Mesenteric fat pad (tissue), 1 donor: ENCODE data around the gene TMTC1. TPM values are rescaled to one million over a fixed set of nuclear protein-coding genes. Genes with fewer than 3 reads are reported as not detected.

Experiments
- DNase-seq: peaks from one replicate; pipeline ENCODE4 v3.0.0-alpha.2; 2020; ENCODE audit warnings: low spot score
- total RNA-seq: library from RNA; stranded (reverse); fragmentation: NEBNext Ultra II Directional; extraction: Animal tissue kit (Norgen Biotek cat#: 25700); gene quantifications from one replicate; pipeline ENCODE4 v1.2.1, GENCODE V29; 2021
- donor health status: DM: yes; HTN: yes; CAD: no.

Gene TMTC1
- total RNA-seq, 1 donor from 2014 or later: 107 TPM

- no peak for DNase-seq
Observed at GRCh38 chr12:29713729-29714128, 70.0 kb downstream of the TMTC1 start.

DNA sequence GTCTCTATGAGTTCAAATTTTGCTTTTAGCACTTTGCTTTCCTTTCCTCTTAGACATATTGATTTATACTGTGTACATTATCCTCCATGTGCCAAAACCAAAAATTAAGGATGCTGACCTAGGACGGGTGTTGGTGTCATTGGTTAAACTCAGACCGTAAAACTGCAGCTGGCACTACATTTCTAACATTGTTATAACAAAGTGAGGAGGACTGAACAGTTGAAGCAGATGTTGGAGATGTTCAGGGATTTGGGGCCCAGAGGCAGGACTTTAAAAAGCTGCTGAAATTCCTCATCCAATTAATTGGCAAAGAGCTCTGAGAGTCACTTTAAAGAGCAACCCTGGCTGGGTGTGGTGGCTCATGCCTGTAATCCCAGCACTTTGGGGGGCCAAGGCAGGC, 72.4 kb downstream of the TMTC1 start:
- DNase-seq: no peak

GRCh38 chr12:29710104-29710503, 73.6 kb downstream of the TMTC1 start:
- DNase-seq: no peak

- DNase-seq: no peak
Observed at GRCh38 chr12:29709496-29710040, 74.2 kb downstream of the TMTC1 start.

DNA sequence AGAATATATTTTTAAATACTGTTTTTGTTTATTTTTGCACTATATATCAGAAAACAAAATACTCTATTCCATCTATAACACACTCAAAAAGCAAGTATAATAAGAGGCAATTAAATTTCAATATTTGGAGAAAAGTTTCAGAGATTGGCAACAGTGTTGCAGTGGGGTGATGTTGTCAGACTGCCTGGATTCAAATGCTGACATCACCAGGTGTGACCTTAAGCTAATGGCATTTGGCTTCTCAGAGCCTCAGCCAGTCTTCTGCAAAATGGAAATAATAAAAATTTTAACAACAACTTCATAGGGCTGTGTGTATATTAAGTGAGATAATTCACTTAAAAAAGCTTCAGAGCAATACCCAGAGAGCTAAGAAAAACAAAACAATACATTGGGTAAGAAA, 74.7 kb downstream of the TMTC1 start:
- no peak for DNase-seq

GRCh38 chr12:29707846-29708245, 75.9 kb downstream of the TMTC1 start:
- no peak for DNase-seq

- DNase-seq: no peak
Observed at GRCh38 chr12:29706311-29706710, 77.4 kb downstream of the TMTC1 start.

DNA sequence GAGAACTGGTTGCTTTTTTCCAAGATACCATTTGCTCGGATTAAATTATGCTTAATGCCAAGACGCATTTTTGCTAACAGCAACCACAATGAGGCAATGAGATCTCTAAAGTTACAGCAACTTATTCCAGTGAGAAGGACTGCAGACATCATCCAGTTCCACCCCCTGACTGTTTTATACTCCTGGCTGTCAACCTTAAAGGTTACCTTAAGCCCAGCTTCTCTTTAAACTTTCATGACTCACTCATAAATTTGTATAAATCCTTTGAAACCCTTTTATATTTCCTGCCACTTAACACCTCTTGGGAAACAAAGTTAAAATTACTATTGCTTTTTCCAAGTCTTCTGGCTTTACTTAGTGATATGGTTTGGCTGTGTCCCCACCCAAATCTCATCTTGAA, 80.2 kb downstream of the TMTC1 start:
- DNase-seq: no peak

- no peak for DNase-seq
Observed at GRCh38 chr12:29702972-29703371, 80.8 kb downstream of the TMTC1 start.

DNA sequence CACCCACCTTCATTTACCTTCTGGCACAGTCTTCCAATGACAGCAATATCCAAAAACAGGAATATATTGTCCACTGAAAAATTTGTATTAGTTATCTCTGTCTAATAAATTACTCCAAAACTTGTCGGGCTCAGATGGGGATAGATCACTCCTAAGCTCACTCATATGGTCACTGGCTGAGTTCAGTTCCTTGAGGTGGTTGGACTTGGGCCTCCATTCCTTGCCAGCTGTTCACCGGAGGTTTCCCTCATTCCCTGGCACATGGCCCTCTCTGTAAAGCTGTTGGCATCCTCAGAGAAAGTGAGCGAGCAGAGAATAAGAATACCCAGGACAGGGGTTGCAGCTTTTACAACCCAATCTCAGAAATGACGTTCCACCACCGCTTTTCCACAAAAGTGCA, 81.5 kb downstream of the TMTC1 start:
- no peak for DNase-seq

DNA sequence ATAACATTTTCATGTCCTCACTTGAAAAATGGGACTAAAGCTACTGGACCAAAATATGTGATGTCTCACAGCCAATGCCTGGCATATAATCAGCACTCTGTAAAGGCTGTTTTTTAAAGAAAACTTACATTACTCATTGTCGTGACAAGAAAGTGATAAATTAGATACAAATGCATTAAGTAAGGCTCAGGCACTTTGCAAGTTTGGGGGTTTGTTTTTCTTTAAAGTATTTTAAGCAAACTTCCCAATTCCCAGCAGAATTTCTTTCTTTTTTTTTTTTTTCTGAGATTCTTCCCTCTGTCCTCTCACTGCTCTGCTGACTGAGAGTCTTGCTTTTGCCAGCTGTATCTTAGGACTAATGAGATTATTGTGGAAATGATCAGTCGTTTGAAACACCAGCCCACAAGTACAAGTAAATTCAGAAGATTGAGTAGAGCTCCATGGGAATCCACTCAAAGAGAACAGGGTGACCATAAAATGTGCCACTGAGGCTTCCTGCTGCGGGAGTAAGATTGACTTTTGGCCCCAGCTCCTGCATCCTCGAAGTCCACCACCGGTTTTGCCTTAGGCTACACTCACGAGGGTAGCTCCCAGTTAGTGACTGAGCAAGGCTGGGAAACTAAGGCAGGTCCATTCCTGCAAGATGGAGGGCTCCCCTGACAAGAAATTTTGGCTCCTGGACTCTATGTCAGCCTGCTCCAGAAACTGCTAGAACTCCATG, 82.8 kb downstream of the TMTC1 start:
- DNase-seq: no peak

DNA sequence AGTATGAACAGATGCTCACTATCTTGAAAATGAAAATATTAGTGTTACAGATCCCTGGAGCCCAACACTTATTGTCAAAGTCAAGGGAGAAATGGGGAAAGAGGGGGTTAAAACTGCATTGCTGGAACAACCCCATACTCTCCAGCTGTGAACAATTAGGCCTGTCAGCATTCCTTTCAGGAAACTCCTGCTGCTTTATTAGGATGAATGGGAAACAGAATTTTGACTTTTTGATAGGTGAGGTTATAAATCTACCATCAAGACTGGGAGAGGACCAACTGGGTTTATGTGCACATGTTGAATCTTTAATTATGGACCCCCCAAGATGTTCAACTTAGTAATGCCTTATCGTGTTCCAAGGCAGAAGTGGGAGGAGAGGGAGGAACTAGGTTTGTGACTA, 85.0 kb downstream of the TMTC1 start:
- DNase-seq: no peak

DNA sequence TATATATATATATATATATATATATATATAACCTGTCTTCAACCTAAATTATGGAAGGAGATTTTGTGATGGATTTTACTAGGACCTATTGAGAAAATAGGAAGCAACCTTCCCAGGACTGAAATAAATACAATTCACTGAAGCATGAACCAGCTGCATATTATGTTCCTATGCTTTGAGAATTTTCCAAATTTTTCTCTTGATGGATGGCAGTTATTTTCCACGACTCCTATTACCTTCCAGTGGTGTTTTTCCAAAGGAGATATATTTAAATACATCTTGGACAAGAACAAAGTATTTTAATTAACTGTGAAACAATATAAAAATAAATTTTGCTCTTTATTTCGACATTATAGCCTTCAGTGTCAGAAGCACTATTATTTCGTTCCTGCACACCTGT, 87.9 kb downstream of the TMTC1 start:
- DNase-seq: no peak

DNA sequence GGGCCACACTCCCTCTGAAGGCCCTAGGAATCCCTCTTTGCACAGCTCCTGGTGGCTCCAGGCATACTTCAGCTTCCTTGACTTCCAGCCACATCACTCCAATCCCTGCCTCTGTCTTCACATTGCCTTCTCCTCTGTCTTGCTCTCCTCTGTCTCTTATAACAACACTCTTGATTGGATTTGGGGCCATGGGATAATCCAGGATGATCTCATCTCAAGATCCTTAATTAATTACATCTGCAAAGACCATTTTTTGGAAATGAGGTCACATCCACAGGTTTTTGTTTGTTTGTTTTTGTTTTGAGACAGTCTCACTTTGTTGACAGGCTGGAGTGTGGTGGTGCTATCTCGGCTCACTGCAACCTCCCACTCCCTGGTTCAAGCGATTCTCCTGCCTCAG, 88.7 kb downstream of the TMTC1 start:
- no peak for DNase-seq

DNA sequence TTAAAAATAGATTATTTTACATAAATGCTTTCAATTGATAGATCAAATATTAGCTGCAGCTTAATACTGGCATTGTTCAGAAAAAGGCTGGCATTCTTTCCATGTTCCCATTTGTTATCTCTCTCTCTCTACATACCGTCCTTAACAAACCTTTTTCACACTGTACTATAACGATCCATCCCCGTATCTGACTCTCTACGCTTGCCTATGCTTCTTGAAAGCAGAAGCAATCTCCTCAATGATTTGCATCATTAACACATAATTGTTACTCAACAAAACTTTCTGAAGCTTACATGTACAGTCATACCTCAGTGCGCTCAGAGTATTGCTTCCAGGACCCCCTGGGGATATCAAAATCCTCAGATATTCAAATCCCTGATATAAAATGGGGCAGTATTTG, 89.7 kb downstream of the TMTC1 start:
- DNase-seq: no peak

DNA sequence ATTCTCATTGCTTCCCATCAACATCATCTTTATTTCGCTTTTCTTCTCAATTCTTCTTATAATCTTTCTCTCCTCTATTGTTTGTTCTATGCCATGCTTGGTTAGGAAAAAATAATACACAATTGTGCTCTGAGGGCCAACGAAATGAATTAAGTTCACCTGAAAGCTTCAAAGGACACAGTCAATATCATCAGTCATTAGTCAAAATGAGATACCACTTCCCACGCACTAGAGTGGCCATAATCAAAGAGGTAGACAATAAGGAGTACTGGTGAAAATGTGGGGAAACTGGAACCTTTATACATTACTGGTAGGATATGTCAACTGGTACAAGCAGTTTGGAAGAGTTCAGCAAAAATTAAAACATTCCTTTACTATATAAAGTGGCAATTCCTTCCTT, 91.5 kb downstream of the TMTC1 start:
- no peak for DNase-seq

DNA sequence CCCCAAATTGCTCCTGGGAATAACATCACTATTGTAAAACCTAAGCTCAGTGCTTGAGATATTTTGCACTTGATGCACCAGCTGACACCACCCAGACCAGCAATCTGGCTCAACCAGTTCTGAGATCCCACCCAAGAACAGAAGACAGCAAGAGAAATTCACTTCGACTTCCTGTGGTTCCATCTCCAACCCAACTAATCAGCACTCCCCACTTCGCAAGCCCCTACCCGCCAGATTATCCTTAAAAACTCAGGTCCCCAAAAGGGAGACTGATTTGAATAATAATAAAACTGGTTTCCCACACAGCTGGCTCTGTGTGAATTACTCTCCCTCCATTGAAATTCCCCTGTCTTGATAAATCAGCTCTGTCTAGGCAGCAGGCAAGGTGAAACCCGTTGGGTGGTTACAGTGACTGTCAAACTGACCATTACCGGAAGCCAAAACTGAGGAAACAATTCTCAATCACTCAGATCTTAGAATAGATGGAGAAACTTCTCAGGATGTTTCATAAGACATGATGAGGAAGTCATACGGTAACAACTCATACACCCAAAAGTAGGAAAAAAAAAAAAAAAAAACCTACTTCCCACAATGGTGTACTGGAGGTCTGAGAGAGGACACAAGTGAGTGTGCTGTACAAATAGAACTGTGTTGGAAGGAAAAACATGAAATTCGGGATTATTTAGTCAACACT, 92.4 kb downstream of the TMTC1 start:
- DNase-seq: no peak

DNA sequence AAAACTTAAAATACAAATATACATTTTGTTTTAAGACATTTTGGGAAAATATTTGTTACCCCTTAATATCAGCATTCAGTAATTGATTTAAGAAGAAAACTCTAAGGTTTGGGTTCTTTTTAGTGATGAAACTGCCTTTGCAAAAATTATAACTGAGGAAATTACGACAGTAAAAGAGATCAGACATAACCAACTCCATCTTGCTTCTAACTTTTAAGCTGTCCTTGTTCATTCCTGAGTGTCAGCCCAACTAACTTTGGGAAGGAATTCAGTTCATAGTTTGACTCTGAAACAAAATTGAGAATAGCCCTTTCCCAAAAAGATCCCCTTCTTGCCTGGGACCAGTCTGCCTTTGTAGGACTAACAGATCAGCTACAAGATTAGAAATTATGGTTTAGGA, 93.0 kb downstream of the TMTC1 start:
- DNase-seq: no peak

GRCh38 chr12:29688914-29689313, 94.8 kb downstream of the TMTC1 start:
- no peak for DNase-seq

GRCh38 chr12:29682088-29682487, 101.7 kb downstream of the TMTC1 start:
- DNase-seq: no peak

DNA sequence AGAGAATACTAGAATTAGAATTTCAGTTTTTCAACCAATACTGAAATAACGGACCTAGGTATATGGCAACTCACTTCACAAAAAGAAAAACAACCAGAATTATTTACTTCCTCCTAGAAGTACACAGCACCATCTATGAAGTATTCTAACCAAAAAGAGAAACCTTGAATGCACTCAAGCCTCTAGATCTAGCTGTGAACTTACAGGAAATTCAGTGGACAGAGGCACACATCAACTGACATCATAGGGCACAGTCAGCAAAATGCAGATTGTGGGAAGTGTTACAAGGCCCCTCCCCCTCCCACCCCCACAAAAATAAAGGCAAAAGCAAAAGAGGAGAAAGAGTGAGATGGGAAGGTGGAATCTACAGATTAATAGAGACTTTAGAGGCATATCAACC, 102.4 kb downstream of the TMTC1 start:
- DNase-seq: no peak

DNA sequence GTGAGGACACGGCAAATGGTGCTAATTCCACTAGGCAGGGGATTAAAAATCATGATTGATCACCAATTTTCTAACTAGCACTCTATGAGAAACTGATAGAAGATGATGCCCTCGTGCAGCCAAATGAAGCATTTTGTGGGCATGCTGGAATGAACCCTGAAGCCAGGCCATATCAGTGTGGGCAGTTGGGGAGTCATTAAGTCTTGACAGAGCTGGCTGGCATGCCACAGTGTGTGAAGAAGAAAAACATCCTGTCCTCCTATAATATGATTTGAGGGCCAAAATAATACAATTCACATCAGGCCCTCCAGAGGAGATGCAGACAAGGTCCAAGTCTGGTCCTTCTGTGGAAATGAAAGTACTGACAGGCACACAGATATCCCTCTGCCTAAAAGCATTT, 107.1 kb downstream of the TMTC1 start:
- no peak for DNase-seq

DNA sequence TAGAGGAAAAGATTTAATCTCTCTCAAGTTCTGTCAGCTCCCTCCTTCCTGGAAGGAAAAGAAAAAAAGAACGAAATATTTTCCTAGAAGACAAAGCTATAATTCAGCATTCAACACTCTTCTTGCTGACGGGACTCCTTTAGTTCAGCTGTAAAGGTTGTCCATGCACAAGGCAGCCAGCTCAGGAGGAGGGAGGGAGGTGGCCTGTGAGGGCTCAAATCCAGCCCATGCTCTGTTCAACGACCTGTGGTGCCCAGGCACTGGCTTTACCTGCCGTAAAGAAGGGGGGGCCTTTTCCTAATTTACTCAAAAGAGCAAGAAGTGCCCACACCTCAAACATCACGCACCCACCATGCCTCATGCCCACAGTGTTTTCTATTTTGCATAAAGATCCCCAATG, 109.3 kb downstream of the TMTC1 start:
- DNase-seq: no peak
